Erythroblast (primary cell): ENCODE results near the gene TNS1.

Source experiments
- GATA1 ChIP-seq: IDR thresholded peaks from 2 replicates; pipeline ENCODE4 v1.6.1; 2011; ENCODE audit warnings: low read depth, mild to moderate bottlenecking, control low read depth, low read length, moderate library complexity
- POLR2A ChIP-seq: IDR thresholded peaks from 2 replicates; pipeline ENCODE4 v1.6.1; 2011; ENCODE audit warnings: mild to moderate bottlenecking, low read length

DNA sequence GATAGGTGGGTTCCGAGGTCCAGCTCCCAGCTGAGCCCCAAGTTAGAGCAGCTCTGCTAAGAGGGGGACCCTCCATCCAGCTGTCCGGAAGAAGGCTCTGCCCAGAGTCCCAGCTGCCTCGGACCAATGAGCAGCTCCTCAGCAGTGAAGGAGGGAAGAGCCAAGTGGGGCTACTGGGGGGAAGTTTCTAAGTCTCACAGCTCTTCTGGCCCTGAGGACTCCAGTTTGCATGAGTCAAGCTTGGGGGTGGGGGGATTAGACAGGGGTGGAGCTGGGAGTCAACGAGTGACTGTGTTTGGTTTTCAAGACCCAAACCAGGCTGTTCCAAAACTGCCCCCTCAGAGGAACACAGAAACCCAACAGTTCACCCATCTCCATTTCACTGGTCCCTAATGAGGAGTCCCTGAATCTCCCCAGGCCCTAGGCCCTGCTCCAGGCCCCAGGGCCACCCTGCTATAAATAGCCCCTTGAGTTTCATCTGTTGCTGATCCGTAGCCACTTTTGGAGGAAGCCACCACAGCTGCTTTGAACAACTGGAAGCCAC lies 100.9 kb downstream of the TNS1 start:
- TF ChIP-seq POLR2A (no peak), GATA1 (no peak)
